ENCODE measurements around the gene TEX48.

TEX48 gene

DNA sequence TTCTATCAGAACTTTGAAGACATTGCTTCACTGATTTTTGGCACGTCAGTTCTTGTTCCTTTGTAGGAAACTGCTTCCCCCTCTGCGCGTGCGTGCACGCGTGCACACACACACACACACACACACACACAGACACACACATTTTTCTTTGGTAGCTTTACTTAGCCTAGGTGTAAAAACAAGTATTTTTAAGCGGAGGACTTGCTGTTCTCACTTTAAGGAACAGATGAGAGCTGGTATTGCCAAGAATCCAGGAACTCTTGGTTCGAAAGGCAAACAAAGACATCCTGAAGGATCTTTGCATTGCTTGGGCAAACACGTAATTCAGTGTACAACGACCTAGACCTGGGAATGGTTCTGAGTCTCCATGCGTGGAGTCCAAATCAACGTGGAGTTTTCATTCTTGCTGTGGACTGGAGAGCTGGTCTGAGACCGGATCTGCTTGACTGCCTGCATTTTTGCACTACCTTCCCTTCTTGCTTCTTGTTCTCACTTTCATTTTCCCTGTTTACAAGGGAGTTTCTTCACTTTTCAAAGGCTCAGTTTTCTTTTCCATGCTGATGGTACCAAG is 62.7 kb downstream of the TEX48 start:
- no peak overlapping the region for H3K9ac ChIP-seq (ENCODE audit: low read length)
- H3K27me3 ChIP-seq (ENCODE audit: control insufficient read depth, insufficient read depth, low read length) = no peaks in the 10 kb centered on the region
- H3K4me3 ChIP-seq (ENCODE audit: low read depth, low read length) = no peak overlapping the region
- H3K36me3 ChIP-seq (ENCODE audit: control insufficient read depth, insufficient read depth, low read length) = no peaks in the 10 kb centered on the region; the same call in 1 of the 2 replicates
- H3K4me1 ChIP-seq (ENCODE audit: control insufficient read depth, insufficient read depth, low read length) = no peaks in the 10 kb centered on the region
- no peak overlapping the region for H3K27ac ChIP-seq (ENCODE audit: low read depth, low read length)
- no peaks in the 10 kb centered on the region for H3K9me3 ChIP-seq (ENCODE audit: control insufficient read depth, insufficient read depth, low read depth, low read length)

DNA sequence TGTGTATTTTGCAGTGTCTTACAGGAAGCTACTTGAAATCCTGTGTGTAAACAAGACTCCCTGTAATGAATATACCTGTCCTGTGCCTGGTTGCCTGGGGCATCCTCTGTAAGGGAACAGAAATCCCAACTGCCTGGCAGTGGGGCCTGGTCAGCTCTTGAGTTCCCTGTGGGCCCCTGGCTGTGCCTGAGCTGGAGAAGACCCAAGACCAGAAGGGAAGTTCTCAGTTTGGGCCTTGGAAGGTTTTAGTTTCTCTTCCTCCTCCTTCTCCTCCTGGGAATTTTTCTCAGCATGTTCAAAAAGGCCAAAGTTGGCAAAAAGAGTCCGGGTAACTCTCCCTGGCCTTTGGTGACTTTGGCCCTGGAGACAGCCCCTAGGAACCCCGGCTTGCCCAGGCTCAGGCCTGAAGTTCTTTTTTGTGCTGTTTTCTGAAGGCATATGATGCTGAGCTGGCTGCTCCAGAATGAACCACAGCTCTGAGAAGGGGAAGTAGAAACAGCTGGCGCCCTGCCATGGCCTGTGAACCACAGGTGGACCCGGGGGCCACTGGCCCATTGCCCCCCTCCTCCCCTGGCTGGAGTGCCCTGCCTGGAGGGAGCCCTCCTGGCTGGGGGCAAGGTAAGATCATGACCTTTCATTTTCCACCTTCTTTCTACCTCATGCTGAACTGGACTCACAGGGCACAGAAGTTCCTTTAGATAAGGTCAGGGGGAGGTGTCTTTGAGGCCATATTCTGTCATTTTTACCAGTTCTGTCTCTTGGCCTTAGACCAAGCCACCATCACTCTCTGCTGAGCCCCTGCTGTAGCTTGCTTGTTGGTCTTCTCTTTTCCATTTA is 65.1 kb downstream of the TEX48 start:
- H3K9ac ChIP-seq (ENCODE audit: low read length) = no peak overlapping the region
- H3K36me3 ChIP-seq (ENCODE audit: control insufficient read depth, insufficient read depth, low read length) = no peaks in the 10 kb centered on the region; the same call in 1 of the 2 replicates
- no peak overlapping the region for H3K27ac ChIP-seq (ENCODE audit: low read depth, low read length)
- H3K27me3 ChIP-seq (ENCODE audit: control insufficient read depth, insufficient read depth, low read length) = no peaks in the 10 kb centered on the region
- peaks cover 18% of the 10 kb centered on the region for H3K4me1 ChIP-seq (ENCODE audit: control insufficient read depth, insufficient read depth, low read length)
- H3K9me3 ChIP-seq (ENCODE audit: control insufficient read depth, insufficient read depth, low read depth, low read length) = no peaks in the 10 kb centered on the region
- no peak overlapping the region for H3K4me3 ChIP-seq (ENCODE audit: low read depth, low read length)
